ENCODE results near the gene FUZ. TPM values are rescaled to one million over a fixed set of nuclear protein-coding genes. Genes with fewer than 3 reads are reported as not detected.

Gene FUZ
- polyA plus RNA-seq, 1 donor from 2014 or later: 35.4 TPM

DNA sequence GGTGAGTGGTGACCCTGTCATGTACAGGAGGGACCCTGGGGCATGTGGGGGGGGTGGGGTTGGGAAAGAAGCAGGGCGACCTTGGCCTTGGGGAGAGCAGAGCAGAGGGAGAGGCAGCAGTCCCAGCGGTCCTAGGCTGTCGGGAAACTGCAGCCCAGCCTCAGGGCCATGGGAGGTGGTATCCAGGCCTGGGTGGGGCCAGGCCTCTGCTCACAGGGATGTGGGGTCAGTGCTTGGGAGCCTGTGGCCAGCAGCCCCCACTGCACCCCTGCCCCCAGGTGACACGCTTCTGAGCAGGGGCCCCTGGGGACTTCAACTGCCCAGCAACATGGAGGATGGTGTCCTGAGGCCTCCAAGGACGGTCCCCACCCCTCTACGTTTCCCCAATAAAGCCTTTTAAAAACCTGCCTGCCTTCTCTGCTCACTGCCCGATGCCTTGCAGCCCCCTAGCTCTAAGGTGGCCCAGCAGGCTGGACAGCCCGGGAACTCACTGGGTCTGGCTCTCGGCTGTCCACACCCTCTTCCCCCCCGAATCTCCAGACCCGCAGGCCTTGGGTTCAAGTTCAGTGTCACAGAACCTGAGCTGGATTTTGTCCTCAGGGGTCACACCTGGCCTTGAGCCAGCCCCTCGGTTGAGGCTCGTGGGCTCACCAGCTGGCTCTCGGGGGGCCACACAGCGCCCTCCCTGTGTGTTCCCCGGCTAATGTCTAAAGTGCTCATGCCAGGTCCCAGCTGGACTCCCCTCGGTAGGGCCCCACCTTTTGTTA, 47.4 kb upstream of the FUZ start:
- Histone ChIP-seq H4K20me1 (ENCODE audit: insufficient read depth) (peaks cover 14% of the 10 kb centered on the region), H3K27me3 (ENCODE audit: insufficient read depth, low read depth, low read length) (no peaks in the 10 kb centered on the region), H3K4me3 (ENCODE audit: low read length) (no peak overlapping the region), H3K36me3 (ENCODE audit: insufficient read depth, low read length) (no peaks in the 10 kb centered on the region), H3K9ac (ENCODE audit: low read length) (no peak overlapping the region), H3K27ac (ENCODE audit: low read length) (no peak overlapping the region), H3K4me2 (ENCODE audit: low read length) (no peak overlapping the region), H3F3A (ENCODE audit: insufficient read depth, low read length, poor library complexity, severe bottlenecking) (no peaks in the 10 kb centered on the region), H2AFZ (ENCODE audit: low read depth, low read length) (no peak overlapping the region), H3K9me2 (ENCODE audit: insufficient read depth, low read length) (no peaks in the 10 kb centered on the region), H3K79me2 (replicated peaks; ENCODE audit: insufficient read depth, low read length) (peaks cover 18% of the 10 kb centered on the region), H3K9me3 (ENCODE audit: low read length) (no peaks in the 10 kb centered on the region)
- no peak for TF ChIP-seq EZH2 (IDR thresholded peaks at IDR 0.05; ENCODE audit: borderline replicate concordance, insufficient read depth, low read length, poor library complexity, severe bottlenecking)
- TF ChIP-seq EP300 (conservative IDR thresholded peaks at IDR 0.05; ENCODE audit: poor library complexity, severe bottlenecking): no peak
- no peak for TF ChIP-seq POLR2AphosphoS5 (IDR thresholded peaks at IDR 0.05)
- TF ChIP-seq RAD21 (conservative IDR thresholded peaks at IDR 0.05): no peak
- TF ChIP-seq, protein P1, sequence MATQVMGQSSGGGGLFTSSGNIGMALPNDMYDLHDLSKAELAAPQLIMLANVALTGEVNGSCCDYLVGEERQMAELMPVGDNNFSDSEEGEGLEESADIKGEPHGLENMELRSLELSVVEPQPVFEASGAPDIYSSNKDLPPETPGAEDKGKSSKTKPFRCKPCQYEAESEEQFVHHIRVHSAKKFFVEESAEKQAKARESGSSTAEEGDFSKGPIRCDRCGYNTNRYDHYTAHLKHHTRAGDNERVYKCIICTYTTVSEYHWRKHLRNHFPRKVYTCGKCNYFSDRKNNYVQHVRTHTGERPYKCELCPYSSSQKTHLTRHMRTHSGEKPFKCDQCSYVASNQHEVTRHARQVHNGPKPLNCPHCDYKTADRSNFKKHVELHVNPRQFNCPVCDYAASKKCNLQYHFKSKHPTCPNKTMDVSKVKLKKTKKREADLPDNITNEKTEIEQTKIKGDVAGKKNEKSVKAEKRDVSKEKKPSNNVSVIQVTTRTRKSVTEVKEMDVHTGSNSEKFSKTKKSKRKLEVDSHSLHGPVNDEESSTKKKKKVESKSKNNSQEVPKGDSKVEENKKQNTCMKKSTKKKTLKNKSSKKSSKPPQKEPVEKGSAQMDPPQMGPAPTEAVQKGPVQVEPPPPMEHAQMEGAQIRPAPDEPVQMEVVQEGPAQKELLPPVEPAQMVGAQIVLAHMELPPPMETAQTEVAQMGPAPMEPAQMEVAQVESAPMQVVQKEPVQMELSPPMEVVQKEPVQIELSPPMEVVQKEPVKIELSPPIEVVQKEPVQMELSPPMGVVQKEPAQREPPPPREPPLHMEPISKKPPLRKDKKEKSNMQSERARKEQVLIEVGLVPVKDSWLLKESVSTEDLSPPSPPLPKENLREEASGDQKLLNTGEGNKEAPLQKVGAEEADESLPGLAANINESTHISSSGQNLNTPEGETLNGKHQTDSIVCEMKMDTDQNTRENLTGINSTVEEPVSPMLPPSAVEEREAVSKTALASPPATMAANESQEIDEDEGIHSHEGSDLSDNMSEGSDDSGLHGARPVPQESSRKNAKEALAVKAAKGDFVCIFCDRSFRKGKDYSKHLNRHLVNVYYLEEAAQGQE (IDR thresholded peaks at IDR 0.05; ENCODE audit: borderline replicate concordance): no peak

DNA sequence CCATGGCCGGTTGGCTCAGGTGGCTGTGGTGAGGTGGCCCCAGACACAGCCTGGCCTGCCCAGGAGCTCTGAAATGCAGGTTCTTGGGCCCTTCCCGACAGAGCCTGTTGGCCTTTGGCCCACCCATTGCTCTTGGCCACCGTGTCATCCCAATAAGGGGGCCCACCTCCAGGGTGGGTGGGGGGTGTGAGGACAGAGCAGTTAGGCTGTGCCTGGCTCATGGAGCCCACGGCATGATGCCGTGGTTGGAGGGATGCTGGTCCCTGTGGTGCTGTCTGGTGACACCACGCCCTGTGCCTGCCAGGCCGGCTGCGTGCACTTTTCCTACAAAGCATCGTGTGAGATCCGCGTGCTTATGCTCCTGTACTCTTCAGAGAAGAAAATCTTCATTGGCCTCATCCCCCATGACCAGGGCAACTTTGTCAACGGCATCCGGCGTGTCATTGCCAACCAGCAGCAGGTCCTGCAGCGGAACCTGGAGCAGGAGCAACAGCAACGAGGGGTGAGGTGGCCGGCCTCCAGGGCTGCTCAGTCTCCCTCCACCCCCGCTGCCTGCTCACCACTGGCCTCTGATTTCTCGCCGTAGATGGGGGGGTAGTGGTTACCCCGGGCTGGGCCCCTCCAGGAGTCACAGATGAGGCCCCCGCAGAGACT, 46.7 kb upstream of the FUZ start:
- H3K79me2 ChIP-seq (replicated peaks; ENCODE audit: insufficient read depth, low read length): peaks cover 15% of the 10 kb centered on the region
- no peak overlapping the region for H3K4me3 ChIP-seq (ENCODE audit: low read length)
- H4K20me1 ChIP-seq (ENCODE audit: insufficient read depth): peaks cover 18% of the 10 kb centered on the region
- peak; percentile 10 for TF ChIP-seq POLR2AphosphoS5 (IDR thresholded peaks at IDR 0.05)
- no peak for TF ChIP-seq EP300 (conservative IDR thresholded peaks at IDR 0.05; ENCODE audit: poor library complexity, severe bottlenecking)
- no peaks in the 10 kb centered on the region for H3K36me3 ChIP-seq (ENCODE audit: insufficient read depth, low read length)
- H3F3A ChIP-seq (ENCODE audit: insufficient read depth, low read length, poor library complexity, severe bottlenecking): no peaks in the 10 kb centered on the region
- H3K4me2 ChIP-seq (ENCODE audit: low read length): no peak overlapping the region
- no peak overlapping the region for H3K27ac ChIP-seq (ENCODE audit: low read length)
- no peak overlapping the region for H3K9ac ChIP-seq (ENCODE audit: low read length)
- no peak overlapping the region for H2AFZ ChIP-seq (ENCODE audit: low read depth, low read length)
- H3K27me3 ChIP-seq (ENCODE audit: insufficient read depth, low read depth, low read length): no peaks in the 10 kb centered on the region
- H3K9me2 ChIP-seq (ENCODE audit: insufficient read depth, low read length): no peaks in the 10 kb centered on the region
- H3K9me3 ChIP-seq (ENCODE audit: low read length): no peaks in the 10 kb centered on the region

DNA sequence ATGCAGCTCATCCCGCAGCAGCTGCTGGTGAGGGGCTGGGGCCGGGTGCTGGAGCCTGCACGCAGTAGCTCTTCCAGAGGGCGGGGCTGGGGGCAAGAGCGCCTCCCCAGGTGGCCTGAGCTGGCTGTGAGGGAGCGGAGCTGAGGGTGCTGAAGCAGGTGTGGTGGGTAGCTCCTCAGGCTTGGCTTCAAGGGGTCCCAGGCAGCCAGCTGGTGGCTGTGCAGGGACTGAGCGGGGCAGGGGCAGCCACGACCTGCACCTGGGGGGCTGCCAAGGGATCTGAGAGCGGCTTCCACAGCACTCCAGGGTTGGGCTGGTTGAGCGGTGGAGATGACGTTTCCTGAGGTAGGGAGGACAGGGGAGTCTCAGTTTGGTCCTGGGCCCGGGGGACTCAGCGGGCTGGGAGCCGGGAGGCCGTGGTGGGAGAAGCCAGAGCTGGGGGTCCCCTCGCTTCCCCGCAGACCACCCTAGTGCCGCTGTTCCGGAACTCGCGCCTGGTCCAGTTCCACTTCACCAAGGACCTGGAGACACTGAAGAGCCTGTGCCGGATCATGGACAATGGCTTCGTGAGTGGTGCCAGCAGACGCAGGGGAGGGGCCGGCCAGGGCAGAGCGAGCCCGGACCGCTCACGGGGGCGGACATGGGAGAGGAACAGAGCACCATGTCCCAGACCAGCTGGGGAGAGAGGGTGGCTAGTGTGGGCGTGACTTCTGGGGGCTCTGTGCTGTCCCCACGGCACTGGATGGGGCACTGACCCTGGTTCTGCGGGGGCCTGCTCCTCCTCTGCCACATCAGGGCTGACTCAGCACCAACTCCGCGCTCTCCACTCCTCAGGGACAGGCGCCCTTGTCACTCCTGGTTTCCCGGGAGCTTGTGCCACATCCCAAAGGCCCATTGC, 45.2 kb upstream of the FUZ start:
- Histone ChIP-seq H3F3A (ENCODE audit: insufficient read depth, low read length, poor library complexity, severe bottlenecking) (no peaks in the 10 kb centered on the region), H3K79me2 (replicated peaks; ENCODE audit: insufficient read depth, low read length) (peaks cover 18% of the 10 kb centered on the region), H3K36me3 (ENCODE audit: insufficient read depth, low read length) (no peaks in the 10 kb centered on the region), H3K27me3 (ENCODE audit: insufficient read depth, low read depth, low read length) (no peaks in the 10 kb centered on the region), H3K27ac (ENCODE audit: low read length) (no peak overlapping the region), H3K9me3 (ENCODE audit: low read length) (no peaks in the 10 kb centered on the region), H4K20me1 (ENCODE audit: insufficient read depth) (peaks cover 30% of the 10 kb centered on the region), H2AFZ (ENCODE audit: low read depth, low read length) (no peak overlapping the region), H3K9me2 (ENCODE audit: insufficient read depth, low read length) (no peaks in the 10 kb centered on the region), H3K9ac (ENCODE audit: low read length) (no peak overlapping the region), H3K4me2 (ENCODE audit: low read length) (no peak overlapping the region), H3K4me3 (ENCODE audit: low read length) (no peak overlapping the region)
- TF ChIP-seq, protein P1 (IDR thresholded peaks at IDR 0.05; ENCODE audit: borderline replicate concordance): no peak
- no peak for TF ChIP-seq EZH2 (IDR thresholded peaks at IDR 0.05; ENCODE audit: borderline replicate concordance, insufficient read depth, low read length, poor library complexity, severe bottlenecking)
- TF ChIP-seq POLR2AphosphoS5 (IDR thresholded peaks at IDR 0.05): no peak
- no peak for TF ChIP-seq EP300 (conservative IDR thresholded peaks at IDR 0.05; ENCODE audit: poor library complexity, severe bottlenecking)
- TF ChIP-seq, protein P2, sequence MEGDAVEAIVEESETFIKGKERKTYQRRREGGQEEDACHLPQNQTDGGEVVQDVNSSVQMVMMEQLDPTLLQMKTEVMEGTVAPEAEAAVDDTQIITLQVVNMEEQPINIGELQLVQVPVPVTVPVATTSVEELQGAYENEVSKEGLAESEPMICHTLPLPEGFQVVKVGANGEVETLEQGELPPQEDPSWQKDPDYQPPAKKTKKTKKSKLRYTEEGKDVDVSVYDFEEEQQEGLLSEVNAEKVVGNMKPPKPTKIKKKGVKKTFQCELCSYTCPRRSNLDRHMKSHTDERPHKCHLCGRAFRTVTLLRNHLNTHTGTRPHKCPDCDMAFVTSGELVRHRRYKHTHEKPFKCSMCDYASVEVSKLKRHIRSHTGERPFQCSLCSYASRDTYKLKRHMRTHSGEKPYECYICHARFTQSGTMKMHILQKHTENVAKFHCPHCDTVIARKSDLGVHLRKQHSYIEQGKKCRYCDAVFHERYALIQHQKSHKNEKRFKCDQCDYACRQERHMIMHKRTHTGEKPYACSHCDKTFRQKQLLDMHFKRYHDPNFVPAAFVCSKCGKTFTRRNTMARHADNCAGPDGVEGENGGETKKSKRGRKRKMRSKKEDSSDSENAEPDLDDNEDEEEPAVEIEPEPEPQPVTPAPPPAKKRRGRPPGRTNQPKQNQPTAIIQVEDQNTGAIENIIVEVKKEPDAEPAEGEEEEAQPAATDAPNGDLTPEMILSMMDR (IDR thresholded peaks at IDR 0.05; ENCODE audit: poor library complexity, severe bottlenecking): no peak
- TF ChIP-seq SMC3 (conservative IDR thresholded peaks at IDR 0.05; ENCODE audit: poor library complexity): no peak
- no peak for TF ChIP-seq TAF1 (IDR thresholded peaks at IDR 0.05; ENCODE audit: low read depth)
- TF ChIP-seq RAD21 (conservative IDR thresholded peaks at IDR 0.05): no peak
- no peak for TF ChIP-seq MXI1 (conservative IDR thresholded peaks at IDR 0.05; ENCODE audit: poor library complexity, severe bottlenecking)

Data from neural cell (in vitro differentiated cells).